AG04450 (cell line): Measurements from ENCODE around the gene TTC23L. TPM values are rescaled to one million over a fixed set of nuclear protein-coding genes. Genes with fewer than 3 reads are reported as not detected.

Source experiments
- CTCF ChIA-PET: fragments of 300-600, 350-600 bp; formaldehyde crosslinking; extraction: SDS; loops from one replicate; lab custom pipeline; 2022; ENCODE audit warnings: antibody characterized with exemption, inconsistent platforms; lab: Charles Lee
- POLR2A ChIA-PET: fragments of 350-600 bp; formaldehyde crosslinking; extraction: SDS; loops from one replicate; lab custom pipeline; 2021; ENCODE audit warnings: antibody characterized with exemption, inconsistent platforms; lab: Yijun Ruan, JAX
- DNase-seq: peaks from one replicate; pipeline ENCODE4 v3.0.0-alpha.2; 2011; ENCODE audit warnings: low read depth, low spot score
- H3K27ac ChIP-seq: one replicate; pipeline ENCODE4 v1.5.1; 2012; ENCODE audit warnings: low read depth, low read length, control low read depth
- H3K27me3 ChIP-seq: one replicate; pipeline ENCODE4 v1.6.0; 2012; ENCODE audit warnings: low read length; ENCODE audit not compliant: control insufficient read depth, insufficient read depth
- H3K4me3 ChIP-seq: 2 replicates; pipeline ENCODE4 v1.5.1; 2011; ENCODE audit warnings: mild to moderate bottlenecking, low read depth, low read length, control low read depth
- H3K9me3 ChIP-seq: 2 replicates; pipeline ENCODE4 v1.5.1; 2012; ENCODE audit warnings: low read length; ENCODE audit not compliant: control insufficient read depth, insufficient read depth
- polyA plus RNA-seq: library from polyadenylated mRNA; depleted of rRNA; stranded (reverse); fragments of >200 nt; gene quantifications from 2 replicates; pipeline ENCODE4 v1.2.3, GENCODE V29; 2011; rRNA removed
- TF ChIP-seq, protein P1 (sequence below): IDR thresholded peaks from 2 replicates; pipeline ENCODE4 v1.5.1; 2011; ENCODE audit warnings: low read depth, low read length, control low read depth, inconsistent platforms

Gene TTC23L
- polyA plus RNA-seq, 1 experiment, result 0.16 TPM

DNA sequence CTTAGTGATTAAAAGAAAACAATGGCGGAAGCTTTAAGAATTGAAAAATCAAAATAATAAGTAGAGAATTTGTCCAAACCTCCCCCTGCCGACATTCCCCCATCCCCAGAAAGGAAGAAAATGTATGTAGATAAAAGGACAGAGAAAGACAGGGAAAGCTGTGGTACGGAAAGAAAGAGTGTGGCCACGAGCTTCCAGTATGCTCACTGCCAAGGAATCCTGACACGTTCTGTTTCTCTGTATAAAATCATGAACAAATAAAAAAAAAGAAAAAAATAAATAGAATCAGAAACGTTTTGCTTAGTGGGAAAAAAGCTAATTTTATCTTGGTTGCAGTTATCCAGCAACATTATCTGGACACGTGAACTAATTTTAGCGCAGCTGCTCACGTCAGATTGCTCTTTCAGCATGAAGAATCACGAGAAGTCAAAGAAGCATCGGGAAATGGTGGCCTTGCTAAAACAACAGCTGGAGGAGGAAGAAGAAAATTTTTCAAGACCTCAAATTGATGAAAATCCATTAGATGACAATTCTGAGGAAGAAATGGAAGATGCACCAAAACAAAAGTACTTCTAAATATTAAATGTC, 105.6 kb downstream of the TTC23L start:
- TF ChIP-seq, protein P1, sequence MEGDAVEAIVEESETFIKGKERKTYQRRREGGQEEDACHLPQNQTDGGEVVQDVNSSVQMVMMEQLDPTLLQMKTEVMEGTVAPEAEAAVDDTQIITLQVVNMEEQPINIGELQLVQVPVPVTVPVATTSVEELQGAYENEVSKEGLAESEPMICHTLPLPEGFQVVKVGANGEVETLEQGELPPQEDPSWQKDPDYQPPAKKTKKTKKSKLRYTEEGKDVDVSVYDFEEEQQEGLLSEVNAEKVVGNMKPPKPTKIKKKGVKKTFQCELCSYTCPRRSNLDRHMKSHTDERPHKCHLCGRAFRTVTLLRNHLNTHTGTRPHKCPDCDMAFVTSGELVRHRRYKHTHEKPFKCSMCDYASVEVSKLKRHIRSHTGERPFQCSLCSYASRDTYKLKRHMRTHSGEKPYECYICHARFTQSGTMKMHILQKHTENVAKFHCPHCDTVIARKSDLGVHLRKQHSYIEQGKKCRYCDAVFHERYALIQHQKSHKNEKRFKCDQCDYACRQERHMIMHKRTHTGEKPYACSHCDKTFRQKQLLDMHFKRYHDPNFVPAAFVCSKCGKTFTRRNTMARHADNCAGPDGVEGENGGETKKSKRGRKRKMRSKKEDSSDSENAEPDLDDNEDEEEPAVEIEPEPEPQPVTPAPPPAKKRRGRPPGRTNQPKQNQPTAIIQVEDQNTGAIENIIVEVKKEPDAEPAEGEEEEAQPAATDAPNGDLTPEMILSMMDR, result no peak
- no peaks in the 10 kb centered on the region for H3K9me3 ChIP-seq
- DNase-seq, result no peak
- H3K4me3 ChIP-seq, result no peak overlapping the region
- no peaks in the 10 kb centered on the region for H3K27me3 ChIP-seq
- H3K27ac ChIP-seq, result no peak overlapping the region
- POLR2A ChIA-PET, result no interaction called here
- CTCF ChIA-PET, result no interaction called here

Other genes with a start within 250 kb of the TTC23L start
- gene RAI14, start 182.8 kb upstream of the TTC23L start, polyA plus RNA-seq, result 162 and 211 TPM in 2 replicates
- gene RAD1, start 76.3 kb downstream of the TTC23L start, polyA plus RNA-seq, result 34.5 and 40.9 TPM in 2 replicates
- gene BRIX1, start 76.5 kb downstream of the TTC23L start, polyA plus RNA-seq, result 34.3 and 49.2 TPM in 2 replicates
- gene DNAJC21, start 90.4 kb downstream of the TTC23L start, polyA plus RNA-seq, result 23.9 and 40.7 TPM in 2 replicates
- not detected in 2 replicates for gene AGXT2, start 208.8 kb downstream of the TTC23L start, polyA plus RNA-seq